K562 (cell line): Measurements from ENCODE around the gene VIM.

Experiments
- KDM4B ChIP-seq, 2 experiments: fragments of 450-650 bp in 1 of 2; sonication (generic) in 1 of 2; IDR thresholded peaks; 2 replicates each; pipeline ENCODE4 v1.6.1; 2016 to 2017; ENCODE audit warnings: borderline replicate concordance in 2 of 2, antibody characterized with exemption in 1 of 2, low read depth in 1 of 2, mild to moderate bottlenecking in 1 of 2
- MAFK ChIP-seq: IDR thresholded peaks from 2 replicates; pipeline ENCODE4 v1.6.1; 2011; ENCODE audit warnings: low read length, improper control_type of control experiment
- PHF8 ChIP-seq: fragments of 200-600 bp; sonication (generic); IDR thresholded peaks from 2 replicates; pipeline ENCODE4 v1.6.1; 2012; ENCODE audit warnings: mixed run types, mild to moderate bottlenecking, inconsistent platforms, low read length, moderate library complexity, borderline replicate concordance
- RB1 ChIP-seq: fragments of 450-650 bp; IDR thresholded peaks from 2 replicates; pipeline ENCODE4 v1.6.1; 2017; ENCODE audit warnings: low read depth, mild to moderate bottlenecking
- RNF2 ChIP-seq: sonication (generic); IDR thresholded peaks from 2 replicates; pipeline ENCODE4 v1.6.1; 2016
- SLC30A9 ChIP-seq: fragments of 250-450 bp; sonication (Bioruptor Pico); IDR thresholded peaks from 2 replicates; pipeline ENCODE4 v1.8.0; 2022; ENCODE audit warnings: mild to moderate bottlenecking, moderate library complexity

DNA sequence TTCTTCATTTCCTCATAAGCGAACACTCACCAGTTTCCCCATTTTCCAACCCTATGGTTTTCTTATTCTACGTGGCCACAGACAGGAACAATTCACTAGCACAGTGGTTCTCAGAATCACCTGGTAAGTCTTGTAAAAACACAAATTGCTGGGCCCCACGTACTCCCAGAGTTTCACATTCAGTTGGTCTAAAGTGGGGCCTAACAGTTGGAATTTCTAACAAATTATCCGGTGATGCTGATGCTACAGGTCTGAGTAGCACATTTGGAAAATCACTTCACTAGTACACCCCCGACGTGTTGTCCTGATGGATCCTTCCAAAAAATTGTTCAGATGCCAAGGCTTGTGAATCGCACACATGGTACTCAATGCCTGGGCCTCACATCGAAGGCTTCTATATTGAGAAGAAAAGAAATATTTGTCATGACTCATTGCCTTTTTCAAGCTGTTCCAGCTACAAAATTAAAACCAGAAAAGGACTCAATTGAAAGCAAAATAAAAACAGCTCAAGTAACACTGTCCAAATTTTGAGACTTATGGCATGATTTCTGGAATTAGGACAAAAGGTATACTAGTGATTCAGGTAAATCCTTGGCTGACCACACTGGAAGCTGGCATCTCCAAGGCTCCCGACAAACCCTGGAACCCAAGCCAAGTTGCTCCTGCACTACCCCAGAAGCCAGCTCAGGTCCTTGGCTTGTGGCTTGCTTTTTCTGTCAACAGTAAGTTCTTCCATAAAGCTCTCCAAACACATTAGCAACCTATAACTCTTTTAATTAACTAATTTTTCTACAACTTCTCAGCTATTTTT is 12.9 kb upstream of the VIM start:
- TF ChIP-seq MAFK: no peak
- TF ChIP-seq RNF2: no peak
- no peak for TF ChIP-seq KDM4B (IDR thresholded peaks at IDR 0.05; ENCODE audit: borderline replicate concordance in 2 of 2, low read depth in 1 of 2)
- no peak for TF ChIP-seq RB1
- no peak for TF ChIP-seq SLC30A9 (CRISPR knock-in tag)
- TF ChIP-seq PHF8: no peak
